Astrocyte (in vitro differentiated cells and primary cell): ENCODE measurements around the gene AMOTL2. TPM values are rescaled to one million over a fixed set of nuclear protein-coding genes. Genes with fewer than 3 reads are reported as not detected.
A peak's percentile ranks its signal among the peaks of the same experiment; 100 is the strongest.

Experiments
- DNase-seq: peaks from one replicate; pipeline ENCODE4 v3.0.0-alpha.2; 2010; ENCODE audit warnings: low read depth
- FAIRE-seq: peaks from 2 replicates; lab custom pipeline; 2011; peaks lifted over from hg19 to GRCh38; lab: Jason Lieb, UNC
- H2AFZ ChIP-seq: 2 replicates; pipeline ENCODE4 v1.6.0; 2012; ENCODE audit warnings: low read depth, low read length, inconsistent platforms
- H3K27ac ChIP-seq: 2 replicates; pipeline ENCODE4 v1.5.1; 2011; ENCODE audit warnings: low read depth, low read length, inconsistent platforms
- H3K27me3 ChIP-seq: 2 replicates; pipeline ENCODE4 v1.6.0; 2011; ENCODE audit warnings: low read length, inconsistent platforms; ENCODE audit not compliant: insufficient read depth
- H3K36me3 ChIP-seq: 2 replicates; pipeline ENCODE4 v1.5.1; 2011; ENCODE audit warnings: low read length, inconsistent platforms; ENCODE audit not compliant: insufficient read depth
- H3K4me1 ChIP-seq: 2 replicates; pipeline ENCODE4 v1.5.1; 2011; ENCODE audit warnings: low read length, inconsistent platforms; ENCODE audit not compliant: insufficient read depth
- H3K4me2 ChIP-seq: 2 replicates; pipeline ENCODE4 v1.6.0; 2012; ENCODE audit warnings: low read length, inconsistent platforms
- H3K4me3 ChIP-seq: 2 replicates; pipeline ENCODE4 v1.5.1; 2011; ENCODE audit warnings: low read depth, mild to moderate bottlenecking, low read length, inconsistent platforms; ENCODE audit not compliant: insufficient read depth
- H3K79me2 ChIP-seq: 2 replicates; pipeline ENCODE4 v1.6.0; 2012; ENCODE audit warnings: mild to moderate bottlenecking, low read length, inconsistent platforms; ENCODE audit not compliant: insufficient read depth
- H3K9ac ChIP-seq: 2 replicates; pipeline ENCODE4 v1.6.0; 2012; ENCODE audit warnings: mild to moderate bottlenecking, low read length, inconsistent platforms
- H3K9me3 ChIP-seq: 2 replicates; pipeline ENCODE4 v1.5.1; 2012; ENCODE audit warnings: low read depth, mild to moderate bottlenecking, low read length, inconsistent platforms; ENCODE audit not compliant: insufficient read depth
- H4K20me1 ChIP-seq: 2 replicates; pipeline ENCODE4 v1.6.0; 2012; ENCODE audit warnings: low read length, inconsistent platforms; ENCODE audit not compliant: insufficient read depth
- H3K27ac Mint-ChIP-seq: one replicate; pipeline ENCODE4 v1.8.0; 2021; ENCODE audit warnings: mild to moderate bottlenecking, mixed read lengths; ENCODE audit not compliant: unreplicated experiment
- H3K27me3 Mint-ChIP-seq: one replicate; pipeline ENCODE4 v1.8.0; 2021; ENCODE audit warnings: low read depth, mixed read lengths; ENCODE audit not compliant: unreplicated experiment
- H3K36me3 Mint-ChIP-seq: one replicate; pipeline ENCODE4 v1.8.0; 2021; ENCODE audit warnings: low read depth, mixed read lengths; ENCODE audit not compliant: unreplicated experiment
- H3K4me1 Mint-ChIP-seq: one replicate; pipeline ENCODE4 v1.8.0; 2021; ENCODE audit warnings: low read depth, mixed read lengths; ENCODE audit not compliant: unreplicated experiment
- H3K4me3 Mint-ChIP-seq: one replicate; pipeline ENCODE4 v1.8.0; 2021; ENCODE audit warnings: mild to moderate bottlenecking, moderate library complexity, mixed read lengths; ENCODE audit not compliant: unreplicated experiment
- H3K9me3 Mint-ChIP-seq: one replicate; pipeline ENCODE4 v1.8.0; 2021; ENCODE audit warnings: mild to moderate bottlenecking, mixed read lengths; ENCODE audit not compliant: unreplicated experiment
- CTCF ChIP-seq: IDR thresholded peaks from 2 replicates; pipeline ENCODE4 v1.5.1; 2011; ENCODE audit warnings: low read depth, mild to moderate bottlenecking, inconsistent platforms, low read length, moderate library complexity; ENCODE audit not compliant: insufficient read depth
- EZH2 ChIP-seq: IDR thresholded peaks from 2 replicates; pipeline ENCODE4 v1.6.1; 2012; ENCODE audit warnings: mild to moderate bottlenecking, low read length, inconsistent platforms; ENCODE audit not compliant: insufficient read depth
- total RNA-seq: library from RNA; stranded (reverse); gene quantifications from 2 replicates; pipeline ENCODE4 v1.2.1, GENCODE V29; 2021

Gene AMOTL2
- total RNA-seq, 1 donor from 2014 or later = 197 TPM

- DNase-seq (peak; percentile 97), FAIRE-seq (peak; percentile 87)
- Histone ChIP-seq H2AFZ (no peak overlapping the region), H3K27ac (peak overlapping the region; percentile 98), H3K4me3 (no peak overlapping the region), H3K9me3 (no peaks in the 10 kb centered on the region), H3K79me2 (no peaks in the 10 kb centered on the region), H3K36me3 (no peaks in the 10 kb centered on the region), H3K4me1 (peaks cover 67% of the 10 kb centered on the region), H3K4me2 (peak overlapping the region; percentile 83), H3K9ac (peak overlapping the region; percentile 60), H3K27me3 (no peaks in the 10 kb centered on the region), H4K20me1 (no peaks in the 10 kb centered on the region)
- peaks cover 2% of the 10 kb centered on the region for H3K9me3 Mint-ChIP-seq
- H3K36me3 Mint-ChIP-seq = peaks cover 6% of the 10 kb centered on the region
- no peaks in the 10 kb centered on the region for H3K27me3 Mint-ChIP-seq
- H3K4me3 Mint-ChIP-seq = no peak overlapping the region
- H3K4me1 Mint-ChIP-seq = peaks cover 88% of the 10 kb centered on the region
- peak overlapping the region; percentile 99 for H3K27ac Mint-ChIP-seq
- TF ChIP-seq CTCF (no peak), EZH2 (no peak)
These were observed 46.1 kb downstream of the AMOTL2 start for GRCh38 chr3:134328147-134328591.

GRCh38 chr3:134327594-134327975, 46.7 kb downstream of the AMOTL2 start:
- H3K36me3 Mint-ChIP-seq = peaks cover 8% of the 10 kb centered on the region
- no peaks in the 10 kb centered on the region for H3K79me2 ChIP-seq
- peak overlapping the region; percentile 98 for H3K27ac ChIP-seq
- peak; percentile 80 for FAIRE-seq
- H3K4me2 ChIP-seq = peak overlapping the region; percentile 83
- TF ChIP-seq EZH2 (no peak), CTCF (no peak)
- H3K27ac Mint-ChIP-seq = peak overlapping the region; percentile 99
- H3K4me1 ChIP-seq = peaks cover 63% of the 10 kb centered on the region
- H3K9ac ChIP-seq = peak overlapping the region; percentile 83
- DNase-seq = peak; percentile 76
- no peaks in the 10 kb centered on the region for H3K27me3 Mint-ChIP-seq
- H3K4me3 ChIP-seq = peak overlapping the region; percentile 32
- H2AFZ ChIP-seq = no peak overlapping the region
- peak overlapping the region; percentile 31 for H3K4me3 Mint-ChIP-seq
- peaks cover 86% of the 10 kb centered on the region for H3K4me1 Mint-ChIP-seq
- no peaks in the 10 kb centered on the region for H3K27me3 ChIP-seq
- peaks cover 2% of the 10 kb centered on the region for H3K9me3 Mint-ChIP-seq
- H3K9me3 ChIP-seq = no peaks in the 10 kb centered on the region
- no peaks in the 10 kb centered on the region for H3K36me3 ChIP-seq
- H4K20me1 ChIP-seq = no peaks in the 10 kb centered on the region
